HG03196 (cell line): ENCODE results near the gene TDRD1.

Experiments
- ATAC-seq: cut with Tn5 transposase; IDR thresholded peaks from one replicate; pipeline ENCODE4 v1.9.1; 2021; ENCODE audit not compliant: unreplicated experiment

TDRD1 gene

GRCh38 chr10:114173921-114174694, 5.0 kb upstream of the TDRD1 start, which contains the start of gene CCDC186:
Gene CCDC186, minus strand, starts transcription at chr10:114174203. Its CDS starts 10,935 bp downstream, at chr10:114163268.
- ATAC-seq: peak; percentile 99

- ATAC-seq: peak; percentile 18
Observed at GRCh38 chr10:114174695-114175188, 4.4 kb upstream of the TDRD1 start.

- ATAC-seq: no peak
Observed at GRCh38 chr10:114175667-114176066, 3.5 kb upstream of the TDRD1 start.

- ATAC-seq: no peak
Observed at GRCh38 chr10:114176511-114176910, 2.6 kb upstream of the TDRD1 start.

- ATAC-seq: no peak
Observed at GRCh38 chr10:114179747-114180146, 594 bp downstream of the TDRD1 start.

- ATAC-seq: no peak
Observed at GRCh38 chr10:114180937-114181336, 1.8 kb downstream of the TDRD1 start.

GRCh38 chr10:114181971-114182370, 2.8 kb downstream of the TDRD1 start:
- no peak for ATAC-seq

- ATAC-seq: no peak
Observed at GRCh38 chr10:114183563-114183962, 4.4 kb downstream of the TDRD1 start.

- no peak for ATAC-seq
Observed at GRCh38 chr10:114184276-114184675, 5.1 kb downstream of the TDRD1 start.

GRCh38 chr10:114188001-114188400, 8.8 kb downstream of the TDRD1 start:
- ATAC-seq: no peak

GRCh38 chr10:114188900-114189299, 9.7 kb downstream of the TDRD1 start:
- ATAC-seq: no peak

GRCh38 chr10:114189700-114190099, 10.5 kb downstream of the TDRD1 start:
- no peak for ATAC-seq

- peak; percentile 83 for ATAC-seq
Observed at GRCh38 chr10:114195079-114195478, 15.9 kb downstream of the TDRD1 start.

- no peak for ATAC-seq
Observed at GRCh38 chr10:114199239-114199638, 20.1 kb downstream of the TDRD1 start.

GRCh38 chr10:114202812-114203211, 23.7 kb downstream of the TDRD1 start:
- ATAC-seq: no peak

GRCh38 chr10:114206902-114207301, 27.7 kb downstream of the TDRD1 start:
- ATAC-seq: no peak

- no peak for ATAC-seq
Observed at GRCh38 chr10:114207349-114207748, 28.2 kb downstream of the TDRD1 start.

- ATAC-seq: no peak
Observed at GRCh38 chr10:114208351-114208750, 29.2 kb downstream of the TDRD1 start.

- no peak for ATAC-seq
Observed at GRCh38 chr10:114212153-114212552, 33.0 kb downstream of the TDRD1 start.

- no peak for ATAC-seq
Observed at GRCh38 chr10:114215033-114215432, 35.9 kb downstream of the TDRD1 start.

- ATAC-seq: no peak
Observed at GRCh38 chr10:114220281-114220680, 41.1 kb downstream of the TDRD1 start.

GRCh38 chr10:114221235-114221634, 42.1 kb downstream of the TDRD1 start:
- ATAC-seq: no peak

- no peak for ATAC-seq
Observed at GRCh38 chr10:114223066-114223465, 43.9 kb downstream of the TDRD1 start.
